Osteoblast (primary cell): ENCODE data around the gene TMEM134. TPM values are rescaled to one million over a fixed set of nuclear protein-coding genes. Genes with fewer than 3 reads are reported as not detected.
A peak's percentile ranks its signal among the peaks of the same experiment; 100 is the strongest.

ENCODE experiments used
- DNase-seq: peaks from one replicate; pipeline ENCODE4 v3.0.0; 2011; ENCODE audit warnings: low spot score, mixed read lengths; ENCODE audit not compliant: insufficient read length; ENCODE audit errors: missing footprints
- H2AFZ ChIP-seq: 2 replicates; pipeline ENCODE4 v1.6.0; 2011; ENCODE audit warnings: mild to moderate bottlenecking, low read length
- H3K27ac ChIP-seq: 2 replicates; pipeline ENCODE4 v1.5.1; 2011; ENCODE audit warnings: mild to moderate bottlenecking, low read depth, low read length, moderate library complexity
- H3K27me3 ChIP-seq: 2 replicates; pipeline ENCODE4 v1.6.0; 2012; ENCODE audit warnings: mild to moderate bottlenecking, control low read depth, inconsistent platforms, low read length, moderate library complexity; ENCODE audit not compliant: insufficient read depth
- H3K36me3 ChIP-seq: 2 replicates; pipeline ENCODE4 v1.5.1; 2011; ENCODE audit warnings: mild to moderate bottlenecking, low read length, control low read depth, moderate library complexity; ENCODE audit not compliant: insufficient read depth
- H3K4me1 ChIP-seq: 2 replicates; pipeline ENCODE4 v1.5.1; 2011; ENCODE audit warnings: mild to moderate bottlenecking, low read length, control low read depth, moderate library complexity; ENCODE audit not compliant: insufficient read depth
- H3K4me2 ChIP-seq: 2 replicates; pipeline ENCODE4 v1.6.0; 2011; ENCODE audit warnings: mild to moderate bottlenecking, low read length; ENCODE audit not compliant: insufficient read depth
- H3K4me3 ChIP-seq: fragments of 200-600 bp; sonication (generic); 3 replicates; pipeline ENCODE4 v1.5.1; 2012; ENCODE audit warnings: mild to moderate bottlenecking, low read length, inconsistent platforms; ENCODE audit not compliant: insufficient read depth
- H3K79me2 ChIP-seq: 2 replicates; pipeline ENCODE4 v1.6.0; 2012; ENCODE audit warnings: mild to moderate bottlenecking, low read length, control low read depth, inconsistent platforms; ENCODE audit not compliant: insufficient read depth
- H3K9me3 ChIP-seq: 2 replicates; pipeline ENCODE4 v1.5.1; 2011; ENCODE audit warnings: low read depth, low read length, control low read depth
- H4K20me1 ChIP-seq: 2 replicates; pipeline ENCODE4 v1.6.0; 2012; ENCODE audit warnings: mild to moderate bottlenecking, low read length, control low read depth; ENCODE audit not compliant: insufficient read depth
- total RNA-seq: library from RNA; depleted of rRNA; stranded (reverse); fragments of >200 nt; gene quantifications from 2 replicates; pipeline ENCODE4 v1.2.3, GENCODE V29; 2012
- TF ChIP-seq, protein P1 (sequence below): IDR thresholded peaks from 2 replicates; pipeline ENCODE4 v1.5.1; 2011; ENCODE audit warnings: mild to moderate bottlenecking, low read depth, low read length, moderate library complexity; ENCODE audit errors: extremely low read depth

Gene TMEM134
- total RNA-seq, 1 donor = 29.3 TPM

DNA sequence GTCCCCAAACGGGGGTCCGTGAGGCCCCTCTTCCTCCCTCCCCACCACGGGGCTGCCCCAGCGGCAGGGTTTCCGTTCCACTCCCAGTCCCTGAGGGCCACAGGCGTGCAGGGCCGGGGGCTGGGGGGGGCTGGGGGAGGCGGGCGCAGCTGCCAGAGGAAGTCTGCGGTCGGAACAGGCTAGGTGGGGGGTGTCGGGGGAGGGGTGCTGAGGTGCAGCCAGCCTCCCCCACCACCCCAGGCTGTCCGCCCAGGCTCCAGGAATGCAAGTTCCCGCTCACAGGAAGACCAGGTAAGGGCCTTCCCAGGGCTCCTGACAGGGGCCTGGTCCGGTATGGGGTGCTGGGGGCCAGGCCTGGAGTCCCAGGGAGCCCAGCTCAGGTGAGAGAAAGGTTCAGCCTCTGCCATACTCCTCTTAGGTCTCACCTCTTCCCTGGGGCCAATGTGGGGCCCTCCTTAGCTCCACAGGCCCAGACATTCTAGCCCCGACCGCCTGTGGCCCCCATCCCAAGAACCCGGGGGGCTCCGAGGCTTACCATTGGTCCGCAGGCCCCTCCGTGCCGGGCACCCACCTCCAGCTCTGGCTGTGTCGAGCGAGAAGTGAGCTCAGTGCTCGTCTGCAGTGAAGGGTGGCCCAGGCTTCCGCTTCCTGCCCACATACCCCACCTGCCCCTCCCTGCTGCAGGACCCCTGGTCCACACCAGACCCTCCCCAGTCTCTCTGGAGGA lies 31.8 kb downstream of the TMEM134 start, which contains the start of gene PTPRCAP:
PTPRCAP (minus strand) TSS at position 601 of the 727 bp plus-strand sequence; CDS start at position 538, 63 bp downstream.
- peaks cover 10% of the 10 kb centered on the region for H3K79me2 ChIP-seq
- TF ChIP-seq, protein P1, sequence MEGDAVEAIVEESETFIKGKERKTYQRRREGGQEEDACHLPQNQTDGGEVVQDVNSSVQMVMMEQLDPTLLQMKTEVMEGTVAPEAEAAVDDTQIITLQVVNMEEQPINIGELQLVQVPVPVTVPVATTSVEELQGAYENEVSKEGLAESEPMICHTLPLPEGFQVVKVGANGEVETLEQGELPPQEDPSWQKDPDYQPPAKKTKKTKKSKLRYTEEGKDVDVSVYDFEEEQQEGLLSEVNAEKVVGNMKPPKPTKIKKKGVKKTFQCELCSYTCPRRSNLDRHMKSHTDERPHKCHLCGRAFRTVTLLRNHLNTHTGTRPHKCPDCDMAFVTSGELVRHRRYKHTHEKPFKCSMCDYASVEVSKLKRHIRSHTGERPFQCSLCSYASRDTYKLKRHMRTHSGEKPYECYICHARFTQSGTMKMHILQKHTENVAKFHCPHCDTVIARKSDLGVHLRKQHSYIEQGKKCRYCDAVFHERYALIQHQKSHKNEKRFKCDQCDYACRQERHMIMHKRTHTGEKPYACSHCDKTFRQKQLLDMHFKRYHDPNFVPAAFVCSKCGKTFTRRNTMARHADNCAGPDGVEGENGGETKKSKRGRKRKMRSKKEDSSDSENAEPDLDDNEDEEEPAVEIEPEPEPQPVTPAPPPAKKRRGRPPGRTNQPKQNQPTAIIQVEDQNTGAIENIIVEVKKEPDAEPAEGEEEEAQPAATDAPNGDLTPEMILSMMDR = no peak
- H3K4me3 ChIP-seq = no peak within 1 kb of the TSS
- no peak within 1 kb of the TSS for H3K27ac ChIP-seq
- H3K27me3 ChIP-seq = no peaks in the 10 kb centered on the region
- peaks cover 5% of the 10 kb centered on the region for H4K20me1 ChIP-seq
- no peak within 1 kb of the TSS for H2AFZ ChIP-seq
- peaks cover 24% of the 10 kb centered on the region for H3K36me3 ChIP-seq
- H3K9me3 ChIP-seq = no peaks in the 10 kb centered on the region
- no peak within 1 kb of the TSS for H3K4me2 ChIP-seq
- H3K4me1 ChIP-seq = peaks cover 3% of the 10 kb centered on the region
- DNase-seq = no peak

DNA sequence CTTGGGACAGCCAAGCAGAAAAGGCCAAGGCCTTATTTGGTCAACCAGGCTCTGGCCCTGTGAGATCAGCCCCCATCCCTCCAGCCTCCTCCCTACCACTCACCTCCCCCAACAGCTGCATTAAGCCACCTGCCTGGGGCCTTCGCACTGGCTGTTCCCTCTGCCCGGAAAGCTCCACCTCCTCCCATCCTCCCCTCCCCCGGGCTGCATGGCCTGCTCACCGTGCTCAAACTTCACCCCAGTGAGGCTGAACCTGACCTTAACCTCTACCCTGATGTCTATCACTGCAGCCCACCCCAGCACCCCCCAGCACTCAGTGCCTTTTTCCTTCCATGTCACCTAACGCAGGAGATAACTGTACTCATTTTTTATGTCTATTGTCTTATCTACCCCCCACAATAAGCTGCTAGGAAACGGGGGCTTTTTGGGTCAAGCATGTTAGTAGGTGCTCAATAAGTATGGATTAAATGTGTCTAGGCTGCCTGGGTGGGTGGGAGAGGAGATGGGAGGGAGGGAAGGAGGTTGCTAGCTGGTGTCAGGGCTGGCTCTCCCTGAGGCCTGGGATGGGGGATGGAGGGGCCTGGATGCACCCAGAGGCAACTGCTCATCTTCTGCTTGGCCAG lies 32.5 kb downstream of the TMEM134 start:
- no peak overlapping the region for H3K27ac ChIP-seq
- H3K4me2 ChIP-seq = no peak overlapping the region
- H3K27me3 ChIP-seq = no peaks in the 10 kb centered on the region
- no peak overlapping the region for H2AFZ ChIP-seq
- H3K4me3 ChIP-seq = no peak overlapping the region
- H3K9me3 ChIP-seq = no peaks in the 10 kb centered on the region
- H3K4me1 ChIP-seq = no peaks in the 10 kb centered on the region
- peaks cover 31% of the 10 kb centered on the region for H3K36me3 ChIP-seq
- peaks cover 5% of the 10 kb centered on the region for H3K79me2 ChIP-seq
- H4K20me1 ChIP-seq = peaks cover 4% of the 10 kb centered on the region
- TF ChIP-seq, protein P1 = no peak
- DNase-seq = peak; percentile 89

DNA sequence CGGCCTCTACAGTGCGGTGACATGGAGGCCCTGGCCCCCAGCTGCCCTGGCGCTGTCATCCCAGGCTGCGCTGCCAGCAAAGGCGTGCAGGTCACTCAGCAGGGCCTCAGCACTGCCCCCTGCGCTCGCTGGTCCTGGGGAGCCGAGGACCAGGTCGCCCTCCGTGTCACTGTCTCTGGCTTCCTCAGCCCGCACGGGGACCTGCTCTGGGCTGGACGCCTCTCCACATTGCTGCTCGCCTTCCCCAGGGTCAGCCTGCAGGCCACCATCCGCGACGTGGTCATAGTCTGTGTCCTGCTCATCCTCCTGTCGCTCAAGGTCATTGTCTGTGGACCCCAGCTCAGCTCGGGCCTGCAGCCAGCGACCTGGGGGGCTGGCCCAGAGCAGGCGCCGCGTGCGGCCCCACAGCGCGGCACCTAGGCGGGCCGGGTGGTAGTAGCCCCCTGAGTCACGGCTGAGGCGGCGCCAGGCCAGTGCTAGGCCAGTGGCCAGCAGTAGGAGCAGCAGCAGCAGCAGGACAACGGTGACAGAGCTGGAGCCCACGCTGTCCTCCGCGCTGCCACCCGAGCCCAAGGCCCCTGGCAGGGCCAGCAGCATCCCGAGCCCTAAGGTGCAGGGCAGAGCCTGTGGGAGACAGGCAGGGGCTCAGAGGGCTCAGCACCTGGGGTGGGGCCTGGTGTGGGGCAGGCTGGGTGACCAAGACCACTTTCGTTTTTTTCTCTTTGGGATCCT lies 33.2 kb downstream of the TMEM134 start:
- H3K9me3 ChIP-seq = no peaks in the 10 kb centered on the region
- H3K36me3 ChIP-seq = peaks cover 32% of the 10 kb centered on the region
- DNase-seq = no peak
- peaks cover 2% of the 10 kb centered on the region for H3K79me2 ChIP-seq
- H4K20me1 ChIP-seq = peaks cover 4% of the 10 kb centered on the region
- H3K27me3 ChIP-seq = no peaks in the 10 kb centered on the region
- H3K4me3 ChIP-seq = no peak overlapping the region
- no peak overlapping the region for H3K4me2 ChIP-seq
- H3K27ac ChIP-seq = no peak overlapping the region
- TF ChIP-seq, protein P1 = no peak
- H2AFZ ChIP-seq = no peak overlapping the region
- no peaks in the 10 kb centered on the region for H3K4me1 ChIP-seq
